Stimulated activated CD8-positive, alpha-beta memory T cell treated with anti-CD3 and anti-CD28 coated beads, Interleukin-15, amount 100 ng/mL, for 24 hours (primary cell): Measurements from ENCODE around the gene NRG3.

Experiments
- DNase-seq: peaks from one replicate; pipeline ENCODE4 v3.0.0-alpha.2; 2020; ENCODE audit warnings: low read depth

The NRG3 gene

GRCh38 chr10:82092111-82092510 lies 217.1 kb downstream of the NRG3 start:
- no peak for DNase-seq

DNA sequence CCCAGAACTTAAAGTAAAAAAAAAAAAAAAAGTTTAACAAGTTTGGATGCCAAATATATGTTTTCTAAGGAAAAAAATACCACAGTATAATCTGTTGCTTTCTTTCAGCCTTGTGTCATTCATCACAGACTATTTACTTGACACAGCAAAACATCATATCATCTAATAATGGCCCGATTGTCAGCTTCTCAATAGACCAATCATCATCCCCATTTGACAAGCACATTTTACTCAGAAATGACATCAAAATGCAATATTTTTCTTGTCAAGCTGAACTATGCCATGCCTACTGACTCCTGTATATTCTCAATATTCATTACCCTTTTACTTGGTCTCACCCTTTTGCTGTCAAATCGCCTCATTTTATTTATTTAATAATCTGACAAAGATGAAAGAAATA lies 249.7 kb downstream of the NRG3 start:
- no peak for DNase-seq

DNA sequence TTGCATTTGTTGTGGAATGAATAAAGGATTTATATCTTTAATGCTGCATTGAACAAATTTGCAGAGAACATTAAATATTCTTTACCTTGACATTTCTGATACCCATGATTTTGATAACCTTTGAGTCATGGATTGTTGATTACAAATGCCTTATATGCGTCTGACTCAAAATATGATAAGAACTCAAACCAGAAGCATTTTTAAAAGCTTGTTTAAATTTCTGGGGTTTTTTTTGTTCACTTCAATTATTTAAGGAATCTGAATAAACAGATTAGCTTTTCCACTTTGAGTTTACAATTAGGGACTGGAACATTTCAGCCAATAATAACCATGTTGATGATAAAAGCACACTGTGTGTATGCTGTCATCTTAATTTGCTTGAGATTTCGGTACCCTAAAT lies 253.5 kb downstream of the NRG3 start:
- no peak for DNase-seq

GRCh38 chr10:82136103-82136502 lies 261.1 kb downstream of the NRG3 start:
- DNase-seq: no peak

DNA sequence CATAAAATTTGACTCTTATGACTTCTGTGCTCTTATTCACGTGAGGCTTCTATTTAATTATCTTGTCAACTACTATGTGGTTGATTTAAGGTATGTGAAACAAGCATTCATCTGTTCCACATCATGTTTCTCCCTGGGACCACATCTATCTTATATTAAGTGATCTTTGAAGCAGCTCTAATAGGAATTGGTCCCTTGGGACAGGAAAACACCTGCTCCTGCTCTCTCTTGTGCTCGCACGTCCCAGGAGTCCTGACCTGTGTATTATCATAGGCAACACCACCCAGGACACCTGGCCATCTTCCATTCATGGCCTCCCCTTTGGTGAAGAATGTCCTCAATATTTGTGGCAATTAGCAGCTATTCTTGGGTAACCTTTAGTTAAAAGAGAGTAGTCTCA lies 269.2 kb downstream of the NRG3 start:
- DNase-seq: no peak

DNA sequence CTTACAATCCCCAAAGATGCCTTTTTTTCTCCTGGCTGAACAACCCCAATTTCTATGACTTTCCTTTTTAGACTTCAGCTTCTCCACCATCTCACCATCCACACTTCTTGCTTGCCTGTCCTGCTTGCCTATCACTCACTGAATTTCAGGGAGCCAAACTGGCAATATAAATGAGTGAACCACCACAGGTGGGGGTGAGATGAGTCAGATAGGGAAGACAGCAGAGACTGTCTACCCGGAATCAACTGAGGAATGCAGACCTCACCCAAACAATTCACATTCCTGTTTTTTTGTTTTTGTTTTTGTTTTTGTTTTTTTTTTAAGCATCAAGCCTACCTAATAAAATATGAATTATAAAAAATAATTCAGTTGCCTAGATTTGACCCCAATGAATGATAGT lies 273.8 kb downstream of the NRG3 start:
- no peak for DNase-seq

GRCh38 chr10:82149674-82150073 lies 274.7 kb downstream of the NRG3 start:
- DNase-seq: no peak

DNA sequence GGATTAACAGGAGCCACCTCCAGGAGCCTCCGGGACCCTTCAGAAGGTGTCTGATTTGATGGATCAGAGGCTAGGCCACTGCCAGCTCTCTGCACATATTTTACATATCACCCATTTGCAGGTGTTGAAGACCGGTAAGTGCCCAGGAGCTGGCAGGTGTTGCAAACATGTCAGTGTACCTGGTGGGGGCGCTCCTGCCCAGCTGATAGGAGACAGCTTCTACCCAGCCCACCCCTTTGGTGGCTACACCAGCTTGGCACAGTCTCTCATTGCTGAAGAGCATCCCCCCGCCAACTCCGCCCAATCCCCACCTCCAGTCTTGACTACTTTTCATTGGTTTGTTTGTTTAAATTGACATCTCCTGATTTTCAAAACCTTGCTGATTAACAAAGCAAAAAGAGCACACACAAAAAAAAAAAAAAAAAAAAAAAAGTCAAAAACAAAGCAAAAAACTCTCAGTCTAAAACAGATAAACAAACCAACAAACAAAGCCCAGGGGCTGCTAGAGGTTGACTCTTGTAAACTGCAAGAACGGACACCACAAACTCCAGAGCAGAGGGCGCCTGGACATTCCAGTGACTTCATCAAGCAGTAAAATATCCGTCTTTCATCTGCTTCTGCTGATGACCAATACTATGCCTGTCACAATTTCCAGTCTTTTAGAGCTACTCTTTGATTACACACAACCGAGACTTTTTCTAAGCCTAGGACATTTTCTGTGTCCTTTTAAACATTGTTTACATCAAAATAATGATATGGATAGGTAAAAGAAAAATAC lies 275.3 kb downstream of the NRG3 start:
- no peak for DNase-seq

- no peak for DNase-seq
These were observed 285.3 kb downstream of the NRG3 start for GRCh38 chr10:82160307-82160706.

- DNase-seq: no peak
These were observed 286.3 kb downstream of the NRG3 start for GRCh38 chr10:82161264-82161663.

DNA sequence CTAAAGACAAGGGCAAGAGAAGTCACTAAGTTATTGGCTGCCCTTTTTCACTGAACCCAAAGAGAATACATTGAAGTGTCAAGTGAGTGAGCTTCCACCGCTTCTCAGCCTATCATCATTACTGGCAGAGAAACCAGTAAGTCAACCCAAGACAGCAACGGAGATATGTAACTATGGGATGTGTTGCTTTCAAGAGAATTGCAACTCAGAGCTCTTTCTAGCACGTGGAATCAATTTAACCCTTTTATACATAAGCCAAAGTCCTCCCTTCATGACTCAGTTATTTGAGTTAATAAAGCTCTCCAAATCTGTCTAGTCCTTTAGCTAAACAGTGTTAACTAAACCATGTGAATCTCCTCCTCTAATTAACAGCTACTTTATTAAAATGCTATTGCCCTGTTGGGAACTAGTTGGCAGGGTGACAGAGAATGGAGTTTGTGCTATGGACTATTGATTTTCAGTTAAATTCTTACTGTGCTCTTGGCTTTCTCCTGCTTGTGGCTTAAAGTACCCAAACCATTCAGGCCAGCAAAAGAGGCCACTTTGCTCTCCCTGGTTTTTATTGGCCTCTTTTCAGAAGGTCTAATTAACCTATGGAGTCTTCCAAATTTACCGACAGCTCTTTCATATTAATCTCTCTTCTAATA lies 287.7 kb downstream of the NRG3 start:
- no peak for DNase-seq

DNA sequence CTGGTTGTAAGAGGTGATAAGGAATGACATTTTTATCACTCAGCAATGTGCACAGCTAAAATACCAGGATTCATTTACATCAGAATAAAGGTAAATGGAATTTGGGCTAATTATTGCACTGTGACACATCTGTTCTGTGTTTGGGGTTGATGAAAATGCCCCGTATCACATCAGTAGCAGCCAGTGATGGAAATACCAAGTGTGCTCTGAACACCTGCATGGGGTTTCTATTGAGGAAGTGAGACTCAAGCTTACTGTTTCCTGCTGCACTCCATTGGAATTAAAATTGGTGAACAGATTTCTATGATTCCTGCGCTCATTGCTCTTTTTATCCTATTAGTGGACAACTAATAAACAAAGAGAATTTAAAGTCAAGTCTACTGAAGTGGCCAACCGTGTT lies 296.9 kb downstream of the NRG3 start:
- DNase-seq: no peak

- no peak for DNase-seq
These were observed 301.6 kb downstream of the NRG3 start for GRCh38 chr10:82176587-82176986.

DNA sequence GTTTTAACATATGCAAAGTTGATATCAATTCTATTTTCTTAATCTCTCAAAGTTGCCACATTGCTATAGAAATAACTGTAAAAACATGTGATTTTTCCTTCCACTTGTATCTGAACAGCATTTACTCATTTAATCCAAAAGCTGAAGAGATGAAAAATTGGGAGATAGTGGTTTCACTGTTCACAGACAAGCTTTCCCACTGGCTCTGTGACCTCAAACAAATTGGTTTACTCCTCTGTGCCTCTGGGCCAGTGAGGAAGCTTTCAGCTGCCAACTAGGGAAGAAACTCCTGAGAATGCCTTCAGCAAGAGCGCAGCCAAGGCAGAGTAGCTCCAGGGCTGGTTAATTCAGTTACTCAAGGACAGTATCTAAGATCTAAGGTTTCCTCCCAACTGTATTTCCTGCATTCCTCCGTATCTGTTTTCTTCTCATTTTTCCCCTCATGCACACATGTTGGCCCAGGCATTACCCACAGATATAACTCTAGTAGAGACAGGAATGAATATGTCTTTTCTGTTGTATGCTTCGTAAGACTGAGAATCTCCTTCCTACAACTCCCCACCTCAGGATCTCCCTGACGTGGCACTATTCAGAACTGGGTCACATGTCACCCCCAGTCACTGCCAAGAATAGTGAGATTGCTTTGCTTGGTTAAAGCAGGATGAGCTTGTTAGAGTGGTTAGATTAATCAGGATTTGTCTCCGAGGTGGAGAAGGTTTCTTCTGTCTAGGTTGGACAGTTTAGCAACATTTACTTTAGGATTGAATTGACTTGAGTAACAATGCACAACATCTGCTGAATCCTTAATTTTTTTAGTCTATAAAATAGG lies 315.7 kb downstream of the NRG3 start:
- no peak for DNase-seq

GRCh38 chr10:82191653-82192052 lies 316.7 kb downstream of the NRG3 start:
- DNase-seq: no peak

DNA sequence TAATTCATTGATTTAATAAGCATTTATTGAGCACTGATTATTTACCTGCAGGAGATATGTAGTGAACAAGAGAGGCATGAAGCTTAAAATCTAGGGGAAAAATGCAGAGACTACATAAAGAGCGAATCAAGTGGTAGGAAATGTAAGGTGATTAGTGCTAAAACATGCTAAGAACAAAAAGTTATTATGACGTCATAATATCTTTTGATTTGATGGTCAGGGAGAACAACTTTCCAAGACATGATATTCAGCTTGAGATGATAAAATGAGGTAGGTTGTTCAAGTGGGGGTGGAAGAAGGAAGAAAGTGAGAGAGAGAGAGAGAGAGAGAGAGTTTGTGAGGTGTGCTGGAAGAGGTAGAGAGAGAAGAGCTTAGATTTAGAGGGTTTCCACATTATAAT lies 317.7 kb downstream of the NRG3 start:
- DNase-seq: no peak

DNA sequence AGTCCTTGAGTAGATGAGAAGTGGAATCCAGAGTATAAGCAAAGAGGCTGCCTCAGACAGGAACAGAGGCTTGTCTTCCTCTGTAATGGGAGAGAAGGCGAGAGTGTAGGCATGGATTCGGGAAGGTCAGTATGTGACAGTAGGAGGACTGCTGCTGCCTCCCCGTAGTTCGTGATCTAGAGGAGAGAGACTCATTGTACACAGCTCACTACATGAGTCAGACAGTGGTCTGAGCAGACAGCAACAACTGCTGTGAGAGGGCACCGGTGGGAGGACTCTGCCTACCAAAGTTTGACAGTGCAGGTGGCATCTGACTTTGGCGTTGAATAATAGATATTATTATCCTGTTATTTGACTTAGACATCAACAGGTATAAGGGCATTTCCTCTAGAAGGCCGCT lies 319.4 kb downstream of the NRG3 start:
- DNase-seq: no peak

DNA sequence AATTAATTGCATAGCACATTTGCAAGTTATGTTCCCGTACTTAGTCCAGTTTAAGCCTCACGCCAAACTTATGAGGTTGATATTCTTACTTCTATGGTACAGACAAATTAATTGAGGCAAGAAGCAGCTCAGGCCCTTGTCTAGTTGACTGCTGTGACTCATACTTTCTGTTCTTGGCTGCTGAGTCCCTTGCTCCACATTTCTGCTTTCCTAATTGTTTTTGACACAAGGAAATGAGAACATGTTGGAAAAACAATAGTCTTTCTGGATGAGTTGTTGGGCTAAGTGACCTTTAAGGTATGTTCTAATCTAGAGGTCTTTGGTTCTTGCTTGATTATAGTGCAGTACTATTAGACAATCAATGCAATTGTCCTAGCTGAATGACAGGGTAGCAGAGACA lies 331.8 kb downstream of the NRG3 start:
- no peak for DNase-seq

DNA sequence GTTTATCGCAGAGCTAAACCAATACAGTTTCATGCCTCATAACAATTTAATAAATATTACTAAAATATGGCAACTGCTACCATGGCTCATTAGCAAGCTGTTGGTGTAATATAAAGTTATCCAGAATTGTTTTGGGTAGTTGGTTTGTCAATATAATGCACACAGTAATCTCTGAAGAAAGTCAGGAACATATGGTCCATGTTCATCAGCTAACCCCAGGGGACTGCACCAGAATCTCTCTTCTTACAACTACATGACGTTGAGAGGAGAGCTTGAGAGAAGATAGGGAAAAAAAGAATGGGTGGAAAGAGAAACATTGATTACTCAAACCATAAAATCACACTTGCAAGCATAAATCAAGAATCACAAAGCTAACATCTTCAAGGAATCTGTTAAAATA lies 333.7 kb downstream of the NRG3 start:
- DNase-seq: no peak

- no peak for DNase-seq
These were observed 335.3 kb downstream of the NRG3 start for GRCh38 chr10:82210331-82210730.

GRCh38 chr10:82211346-82211745 lies 336.4 kb downstream of the NRG3 start:
- no peak for DNase-seq

DNA sequence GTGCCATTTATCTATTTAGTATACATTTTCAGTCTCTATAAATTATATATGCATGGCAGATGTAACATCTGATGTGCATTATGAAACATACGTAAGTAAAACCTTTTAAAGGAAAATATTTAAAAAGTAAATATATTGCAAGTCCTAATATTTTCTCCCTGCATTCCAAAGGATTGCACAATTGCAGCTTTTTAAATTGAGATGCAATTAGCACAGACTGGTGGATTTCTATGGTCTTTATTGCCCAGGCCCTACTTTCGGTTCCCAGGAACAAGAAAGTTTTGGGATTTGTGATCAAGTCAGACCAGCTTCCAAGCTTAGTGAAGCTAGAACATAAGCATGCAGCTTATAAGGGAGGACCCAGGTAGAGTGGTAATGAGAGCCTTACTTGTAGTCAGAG lies 337.8 kb downstream of the NRG3 start:
- DNase-seq: no peak

DNA sequence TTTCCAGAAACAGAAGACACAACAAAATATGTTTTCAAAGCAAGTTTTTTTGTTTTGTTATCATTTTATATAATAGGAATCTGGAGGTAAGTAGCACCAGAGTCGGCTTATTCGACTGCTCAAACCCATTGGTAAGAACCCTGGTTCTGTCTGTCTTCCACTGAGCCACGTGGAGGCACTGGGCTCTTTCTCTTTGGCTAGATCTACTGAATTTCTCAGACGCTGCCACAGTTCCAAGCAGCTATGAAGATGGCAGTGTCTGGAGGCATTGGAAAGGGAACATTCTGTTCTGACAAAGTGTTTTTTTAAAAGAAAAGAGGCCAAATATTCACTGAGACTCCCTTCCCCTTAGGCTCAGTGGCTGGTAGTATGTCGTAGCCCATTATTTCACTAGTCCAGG lies 338.8 kb downstream of the NRG3 start:
- no peak for DNase-seq
